Neural cell (in vitro differentiated cells): Measurements from ENCODE around the gene CHST6. TPM values are rescaled to one million over a fixed set of nuclear protein-coding genes. Genes with fewer than 3 reads are reported as not detected.
"Not testable (repeated sequence)": the region's sequence is repeated elsewhere in the genome, so short reads cannot be mapped to it uniquely, and the experiment has no call there.

Experiments
- H2AFZ ChIP-seq: fragments of 200-600, 300-800 bp; sonication (generic), shearing (Covaris generic); 2 replicates; pipeline ENCODE4 v1.6.0; 2014; ENCODE audit warnings: low read depth, mild to moderate bottlenecking, antibody characterized with exemption, low read length, moderate library complexity
- H3F3A ChIP-seq: fragments of 200-600 bp; shearing (Covaris generic); 2 replicates; pipeline ENCODE4 v1.6.1; 2016; ENCODE audit warnings: mild to moderate bottlenecking, moderate library complexity, mixed read lengths, antibody characterized with exemption, low read length; ENCODE audit not compliant: insufficient read depth, poor library complexity, severe bottlenecking
- H3K27ac ChIP-seq: fragments of 200-600, 300-800 bp; sonication (generic), shearing (Covaris generic); 2 replicates; pipeline ENCODE4 v1.5.1; 2014; ENCODE audit warnings: mild to moderate bottlenecking, low read length, moderate library complexity
- H3K27me3 ChIP-seq: fragments of 300-800, 200-600 bp; sonication (generic), shearing (Covaris generic); 2 replicates; pipeline ENCODE4 v1.6.0; 2014; ENCODE audit warnings: mild to moderate bottlenecking, low read depth, low read length, moderate library complexity; ENCODE audit not compliant: insufficient read depth
- H3K36me3 ChIP-seq: fragments of 300-800, 200-600 bp; sonication (generic), shearing (Covaris generic); 2 replicates; pipeline ENCODE4 v1.5.1; 2014; ENCODE audit warnings: mild to moderate bottlenecking, antibody characterized with exemption, low read length, moderate library complexity; ENCODE audit not compliant: insufficient read depth
- H3K4me2 ChIP-seq: fragments of 300-800, 200-600 bp; sonication (generic), shearing (Covaris generic); 2 replicates; pipeline ENCODE4 v1.6.0; 2014; ENCODE audit warnings: mild to moderate bottlenecking, low read length
- H3K4me3 ChIP-seq: fragments of 300-800, 200-600 bp; sonication (generic), shearing (Covaris generic); 2 replicates; pipeline ENCODE4 v1.5.1; 2014; ENCODE audit warnings: mild to moderate bottlenecking, low read length, moderate library complexity
- H3K79me2 ChIP-seq: fragments of 200-600 bp; shearing (Covaris generic); replicated peaks from 2 replicates; pipeline ENCODE4 v1.6.0; 2014; ENCODE audit warnings: mild to moderate bottlenecking, low read length, moderate library complexity; ENCODE audit not compliant: insufficient read depth
- H3K9ac ChIP-seq: fragments of 300-800, 200-600 bp; sonication (generic), shearing (Covaris generic); 2 replicates; pipeline ENCODE4 v1.6.1; 2016; ENCODE audit warnings: mild to moderate bottlenecking, low read length, mixed read lengths
- H3K9me2 ChIP-seq: fragments of 200-600 bp; shearing (Covaris generic); 2 replicates; pipeline ENCODE4 v1.6.1; 2016; ENCODE audit warnings: mild to moderate bottlenecking, low read length, mixed read lengths; ENCODE audit not compliant: insufficient read depth
- H3K9me3 ChIP-seq: fragments of 200-600, 300-800 bp; sonication (generic), shearing (Covaris generic); 2 replicates; pipeline ENCODE4 v1.6.1; 2016; ENCODE audit warnings: mild to moderate bottlenecking, mixed run types, low read length, moderate library complexity, mixed read lengths
- H4K20me1 ChIP-seq: fragments of 200-600 bp; shearing (Covaris generic); 2 replicates; pipeline ENCODE4 v1.6.1; 2016; ENCODE audit warnings: mild to moderate bottlenecking, mixed run types; ENCODE audit not compliant: insufficient read depth
- CTCF ChIP-seq: fragments of 450-650 bp; IDR thresholded peaks from 2 replicates; pipeline ENCODE4 v1.5.1; 2014; ENCODE audit warnings: antibody characterized with exemption, mild to moderate bottlenecking, moderate library complexity; ENCODE audit not compliant: poor library complexity, severe bottlenecking
- EP300 ChIP-seq: fragments of 450-650 bp; conservative IDR thresholded peaks from 2 replicates; pipeline ENCODE4 v1.6.1; 2014; ENCODE audit warnings: antibody characterized with exemption, mild to moderate bottlenecking, moderate library complexity; ENCODE audit not compliant: poor library complexity, severe bottlenecking
- EZH2 ChIP-seq: fragments of 200-600, 300-800 bp; shearing (Covaris generic), sonication (generic); IDR thresholded peaks from 2 replicates; pipeline ENCODE4 v1.6.1; 2014; ENCODE audit warnings: antibody characterized with exemption, low read length, borderline replicate concordance, mild to moderate bottlenecking; ENCODE audit not compliant: insufficient read depth, poor library complexity, severe bottlenecking
- MXI1 ChIP-seq: fragments of 450-650 bp; conservative IDR thresholded peaks from 2 replicates; pipeline ENCODE4 v1.6.1; 2014; ENCODE audit warnings: antibody characterized with exemption, mild to moderate bottlenecking; ENCODE audit not compliant: poor library complexity, severe bottlenecking
- POLR2AphosphoS5 ChIP-seq: IDR thresholded peaks from 2 replicates; pipeline ENCODE4 v1.6.1; 2012
- RAD21 ChIP-seq: fragments of 450-650 bp; conservative IDR thresholded peaks from 2 replicates; pipeline ENCODE4 v1.6.1; 2014; ENCODE audit warnings: antibody characterized with exemption, mild to moderate bottlenecking, moderate library complexity
- REST ChIP-seq: IDR thresholded peaks from 2 replicates; pipeline ENCODE4 v1.6.1; 2012; ENCODE audit warnings: borderline replicate concordance
- SMC3 ChIP-seq: fragments of 450-650 bp; conservative IDR thresholded peaks from 2 replicates; pipeline ENCODE4 v1.6.1; 2014; ENCODE audit warnings: antibody characterized with exemption, mild to moderate bottlenecking, moderate library complexity; ENCODE audit not compliant: poor library complexity
- TAF1 ChIP-seq: IDR thresholded peaks from 2 replicates; pipeline ENCODE4 v1.6.1; 2012; ENCODE audit warnings: low read depth
- polyA plus RNA-seq: library from polyadenylated mRNA; depleted of rRNA; stranded (reverse); fragments of >200 nt; gene quantifications from 2 replicates; pipeline ENCODE4 v1.2.3, GENCODE V29; 2014

The CHST6 gene
- polyA plus RNA-seq, 1 donor from 2014 or later = 0.02 TPM

- no peak overlapping the region for H2AFZ ChIP-seq
- H3K9me3 ChIP-seq = no peaks in the 10 kb centered on the region
- H3K4me3 ChIP-seq = no peak overlapping the region
- no peak overlapping the region for H3K9ac ChIP-seq
- TF ChIP-seq EP300 (no peak), MXI1 (no peak), REST (no peak), CTCF (no peak), EZH2 (no peak), POLR2AphosphoS5 (no peak)
- H3K36me3 ChIP-seq = no peaks in the 10 kb centered on the region
- peaks cover 48% of the 10 kb centered on the region for H3K79me2 ChIP-seq
- no peak overlapping the region for H3K4me2 ChIP-seq
- H3K9me2 ChIP-seq = no peaks in the 10 kb centered on the region
- H3K27ac ChIP-seq = no peak overlapping the region
- no peaks in the 10 kb centered on the region for H4K20me1 ChIP-seq
- H3F3A ChIP-seq = no peaks in the 10 kb centered on the region
- H3K27me3 ChIP-seq = no peaks in the 10 kb centered on the region
These were observed 38.3 kb downstream of the CHST6 start for GRCh38 chr16:75456971-75457370.

GRCh38 chr16:75456486-75456885, 38.8 kb downstream of the CHST6 start:
- peaks cover 43% of the 10 kb centered on the region for H3K79me2 ChIP-seq
- not testable (repeated sequence) for H4K20me1 ChIP-seq, H3K9me3 ChIP-seq, H3K27me3 ChIP-seq, H2AFZ ChIP-seq, H3K27ac ChIP-seq, H3K4me2 ChIP-seq, H3K36me3 ChIP-seq, H3K9ac ChIP-seq, H3K4me3 ChIP-seq, H3F3A ChIP-seq, H3K9me2 ChIP-seq

GRCh38 chr16:75455677-75456076, 39.6 kb downstream of the CHST6 start:
- no peak overlapping the region for H3K4me2 ChIP-seq
- TF ChIP-seq TAF1 = no peak
- TF ChIP-seq SMC3 = no peak
- no peak for TF ChIP-seq MXI1
- no peak for TF ChIP-seq CTCF
- TF ChIP-seq EZH2 = no peak
- TF ChIP-seq RAD21 = no peak
- TF ChIP-seq EP300 = no peak
- no peak for TF ChIP-seq REST
- no peak for TF ChIP-seq POLR2AphosphoS5
- H3K9me3 ChIP-seq = no peaks in the 10 kb centered on the region
- H3K9ac ChIP-seq = no peak overlapping the region
- H3K36me3 ChIP-seq = no peaks in the 10 kb centered on the region
- H3K9me2 ChIP-seq = no peaks in the 10 kb centered on the region
- H3K27me3 ChIP-seq = no peaks in the 10 kb centered on the region
- no peak overlapping the region for H3K27ac ChIP-seq
- no peak overlapping the region for H2AFZ ChIP-seq
- no peak overlapping the region for H3K4me3 ChIP-seq
- H3K79me2 ChIP-seq = peaks cover 36% of the 10 kb centered on the region
- H3F3A ChIP-seq = no peaks in the 10 kb centered on the region
- H4K20me1 ChIP-seq = no peaks in the 10 kb centered on the region
